ENCODE data around the gene C4orf17.

Gene C4orf17

DNA sequence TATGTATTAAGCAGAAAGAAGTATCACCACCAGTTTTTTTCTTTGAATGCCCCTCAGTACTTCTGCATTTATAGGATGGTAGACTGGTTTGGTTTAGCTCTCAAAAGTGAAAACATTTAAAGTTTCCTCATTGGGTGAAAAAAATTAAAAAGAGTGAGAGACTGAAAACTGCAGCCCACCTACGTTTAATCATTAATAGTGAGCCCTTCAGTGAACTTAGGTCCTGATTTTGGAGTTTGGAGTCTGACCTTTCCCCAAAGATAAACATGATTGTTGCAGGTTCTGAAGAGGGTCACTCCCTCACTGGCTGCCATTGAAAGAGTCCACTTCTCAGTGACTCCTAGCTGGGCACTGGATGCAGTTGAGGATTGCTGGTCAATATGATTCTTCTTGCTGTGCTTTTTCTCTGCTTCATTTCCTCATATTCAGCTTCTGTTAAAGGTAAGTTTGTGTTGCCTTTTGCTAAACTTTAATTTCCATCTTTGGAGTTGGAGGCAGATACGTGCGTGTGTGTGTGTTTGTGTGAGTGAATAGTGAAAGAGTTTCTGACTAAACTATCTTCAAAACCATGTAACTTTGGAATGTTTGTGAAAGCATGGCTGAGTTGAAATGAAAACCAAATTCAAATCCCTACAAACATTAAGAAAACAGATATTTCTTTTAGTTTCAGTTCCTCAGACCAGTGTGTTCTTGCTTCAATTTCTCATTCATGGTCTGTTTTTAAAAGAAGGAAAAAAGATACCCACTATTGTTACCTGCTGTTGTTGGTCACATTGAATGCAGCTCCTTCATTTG is 63.9 kb downstream of the C4orf17 start, which contains the start of gene MTTP:
Gene MTTP, plus strand, starts transcription at position 295 of the 795 bp plus-strand sequence. Its CDS starts 86 bp downstream, at position 381.
- Mint-ChIP-seq H3K27ac (no peak within 1 kb of the TSS), H3K4me3 (no peak within 1 kb of the TSS), H3K36me3 (no peaks in the 10 kb centered on the region), H3K9me3 (no peaks in the 10 kb centered on the region), H3K4me1 (no peaks in the 10 kb centered on the region)
- ATAC-seq (no peak), DNase-seq (ENCODE audit: low spot score in 2 of 2) (no peak)

DNA sequence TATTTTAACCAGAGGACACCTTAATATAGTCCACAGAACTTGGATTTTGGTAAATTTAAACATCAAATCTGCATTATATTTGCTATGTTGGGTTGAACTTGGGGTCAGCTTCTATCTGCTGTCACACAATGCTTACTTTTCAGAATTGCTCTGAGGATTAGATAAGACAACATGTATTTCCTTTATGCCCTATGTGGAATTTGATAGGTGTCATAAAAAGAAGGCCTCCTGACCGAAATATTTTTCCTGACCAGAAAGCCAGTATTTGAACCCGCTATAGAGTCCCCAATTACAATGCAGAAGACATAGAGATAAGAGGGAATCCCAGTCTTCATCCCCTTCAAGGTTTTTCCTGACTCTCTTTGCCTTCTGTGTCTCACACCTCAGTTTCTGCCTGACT is 67.9 kb downstream of the C4orf17 start:
- Mint-ChIP-seq H3K4me3 (no peak overlapping the region), H3K4me1 (no peaks in the 10 kb centered on the region), H3K9me3 (no peaks in the 10 kb centered on the region), H3K27ac (no peak overlapping the region), H3K36me3 (no peaks in the 10 kb centered on the region)
- ATAC-seq (no peak), DNase-seq (ENCODE audit: low spot score in 2 of 2) (no peak)

DNA sequence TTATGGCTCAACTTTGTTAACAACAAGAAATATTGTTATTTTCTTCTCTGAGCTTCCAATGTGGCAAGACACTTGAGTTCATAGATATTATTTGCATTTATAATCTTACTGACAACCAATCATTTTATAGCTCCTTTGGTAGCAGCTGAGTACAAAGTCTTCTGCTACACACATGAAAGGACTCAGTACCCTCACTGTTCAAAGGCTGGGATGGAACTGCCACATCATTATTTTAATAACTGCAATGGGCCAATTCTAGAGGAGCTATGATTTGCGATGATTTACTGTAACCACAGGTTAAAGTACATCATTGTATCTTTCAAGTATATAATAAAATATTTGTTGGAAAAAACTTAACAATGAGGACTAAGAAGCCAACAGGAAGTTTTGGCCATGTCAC is 74.7 kb downstream of the C4orf17 start:
- no peaks in the 10 kb centered on the region for H3K36me3 Mint-ChIP-seq
- no peak overlapping the region for H3K4me3 Mint-ChIP-seq
- no peaks in the 10 kb centered on the region for H3K4me1 Mint-ChIP-seq
- no peaks in the 10 kb centered on the region for H3K9me3 Mint-ChIP-seq
- no peak for ATAC-seq
- H3K27ac Mint-ChIP-seq: no peak overlapping the region
- DNase-seq (ENCODE audit: low spot score in 2 of 2): no peak

DNA sequence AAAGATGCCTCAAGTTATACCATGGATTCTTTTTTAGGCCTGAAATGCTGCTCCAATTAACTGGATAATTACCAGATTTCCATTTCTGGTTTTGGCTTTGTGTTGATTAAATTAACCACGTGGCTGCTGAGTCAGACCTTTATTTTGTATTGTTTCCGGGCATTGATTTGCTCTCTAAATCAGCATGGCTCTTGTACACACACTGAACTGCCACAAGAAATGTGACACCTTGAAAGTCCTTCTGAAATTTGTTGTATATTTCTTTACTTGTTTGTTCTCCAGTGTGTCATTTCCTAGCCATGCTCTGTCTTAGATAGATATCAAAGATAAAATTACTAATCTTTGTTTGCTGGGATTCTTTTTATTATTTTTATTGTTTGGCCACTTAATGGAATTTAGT is 75.5 kb downstream of the C4orf17 start:
- Mint-ChIP-seq H3K4me1 (no peaks in the 10 kb centered on the region), H3K9me3 (no peaks in the 10 kb centered on the region), H3K27ac (no peak overlapping the region), H3K4me3 (no peak overlapping the region), H3K36me3 (no peaks in the 10 kb centered on the region)
- DNase-seq (ENCODE audit: low spot score in 2 of 2) (no peak), ATAC-seq (no peak)

DNA sequence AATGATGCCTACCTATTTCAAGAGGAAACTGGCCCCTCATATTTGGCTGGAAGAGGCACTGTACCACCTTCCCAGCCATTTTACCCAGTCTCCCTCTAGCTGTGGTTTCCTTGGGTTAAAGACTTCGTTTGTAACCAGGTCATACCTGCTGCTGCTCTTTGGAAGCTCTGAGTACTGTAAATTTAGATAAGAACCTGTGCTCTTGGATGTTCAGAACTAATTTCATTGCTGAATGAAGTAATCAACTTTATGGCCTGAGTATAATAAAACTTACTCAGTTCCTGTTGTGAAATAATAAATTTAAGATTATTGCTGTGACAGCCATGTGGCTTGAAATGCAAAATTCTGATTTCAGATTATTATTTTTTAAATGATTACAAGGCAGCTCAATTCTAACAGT is 76.0 kb downstream of the C4orf17 start:
- H3K36me3 Mint-ChIP-seq: no peaks in the 10 kb centered on the region
- ATAC-seq: no peak
- no peak for DNase-seq (ENCODE audit: low spot score in 2 of 2)
- H3K4me1 Mint-ChIP-seq: no peaks in the 10 kb centered on the region
- H3K9me3 Mint-ChIP-seq: no peaks in the 10 kb centered on the region
- no peak overlapping the region for H3K27ac Mint-ChIP-seq
- H3K4me3 Mint-ChIP-seq: no peak overlapping the region

DNA sequence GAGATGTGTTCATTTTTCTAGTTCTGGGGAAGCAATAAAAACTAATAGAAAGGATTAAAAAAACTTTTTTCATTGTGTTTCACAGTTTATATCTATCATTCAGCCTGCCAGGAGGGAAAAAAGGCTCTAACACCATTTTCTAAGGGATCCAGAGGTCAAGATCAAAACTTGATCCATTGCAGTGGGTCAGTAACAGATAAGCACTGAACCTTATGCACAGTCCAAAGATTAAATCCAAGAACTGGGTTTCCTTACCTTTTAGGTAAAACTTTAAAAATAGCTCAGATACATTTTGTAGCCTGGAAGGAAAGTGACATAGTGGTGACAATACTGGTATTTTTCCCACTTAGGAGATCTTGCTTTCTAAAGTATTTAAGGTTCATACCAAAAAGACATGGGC is 76.5 kb downstream of the C4orf17 start:
- Mint-ChIP-seq H3K4me3 (no peak overlapping the region), H3K9me3 (no peaks in the 10 kb centered on the region), H3K4me1 (no peaks in the 10 kb centered on the region), H3K36me3 (no peaks in the 10 kb centered on the region), H3K27ac (no peak overlapping the region)
- DNase-seq (ENCODE audit: low spot score in 2 of 2) (no peak), ATAC-seq (no peak)

DNA sequence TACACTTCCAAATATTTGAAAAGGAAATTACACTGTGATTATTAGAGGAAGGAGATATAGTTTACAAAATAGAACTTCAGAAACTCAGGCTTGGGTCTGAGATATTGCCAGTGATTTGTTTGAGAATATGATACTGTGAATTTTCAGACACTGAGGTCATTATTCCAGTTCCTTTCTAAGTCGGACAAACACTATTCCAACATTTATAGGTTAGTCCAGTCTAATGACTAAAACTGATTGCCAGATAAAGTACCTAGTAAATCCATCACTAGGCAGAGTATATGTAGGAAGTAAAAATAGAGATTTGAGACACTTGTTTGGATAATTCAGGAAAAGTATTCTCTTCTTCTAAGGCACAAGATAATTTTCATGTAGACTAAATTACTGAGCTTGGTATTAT is 77.0 kb downstream of the C4orf17 start:
- H3K27ac Mint-ChIP-seq: no peak overlapping the region
- no peak for DNase-seq (ENCODE audit: low spot score in 2 of 2)
- no peaks in the 10 kb centered on the region for H3K36me3 Mint-ChIP-seq
- ATAC-seq: no peak
- no peaks in the 10 kb centered on the region for H3K9me3 Mint-ChIP-seq
- no peaks in the 10 kb centered on the region for H3K4me1 Mint-ChIP-seq
- no peak overlapping the region for H3K4me3 Mint-ChIP-seq

DNA sequence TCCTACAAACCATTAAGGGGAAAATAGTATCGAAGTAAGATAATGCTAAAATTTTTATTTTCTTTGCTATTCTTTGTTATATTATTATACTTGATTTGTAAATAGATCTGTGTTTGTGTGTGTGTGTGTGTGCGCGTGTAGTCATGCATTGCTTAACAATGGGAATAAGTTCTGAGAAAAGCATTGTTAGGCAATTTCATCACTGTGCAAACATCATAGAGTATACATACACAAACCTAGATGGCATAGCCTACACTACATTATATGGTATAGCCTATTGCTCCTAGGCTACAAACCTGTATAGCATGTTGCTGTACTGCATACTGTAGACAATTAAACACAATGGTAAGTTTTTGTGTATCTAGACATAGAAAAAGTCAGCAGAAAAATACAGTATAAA is 80.9 kb downstream of the C4orf17 start:
- ATAC-seq (no peak), DNase-seq (ENCODE audit: low spot score in 2 of 2) (no peak)
- H3K27ac Mint-ChIP-seq: no peak overlapping the region
- H3K4me1 Mint-ChIP-seq: no peaks in the 10 kb centered on the region
- H3K36me3 Mint-ChIP-seq: no peaks in the 10 kb centered on the region
- H3K4me3 Mint-ChIP-seq: no peak overlapping the region
- H3K9me3 Mint-ChIP-seq: no peaks in the 10 kb centered on the region
